GM18858 (cell line): Measurements from ENCODE around the gene RYR3.
"Not testable (repeated sequence)": the region's sequence is repeated elsewhere in the genome, so short reads cannot be mapped to it uniquely, and the experiment has no call there.

ENCODE experiments used
- ATAC-seq: cut with Tn5 transposase; IDR thresholded peaks from one replicate; pipeline ENCODE4 v1.9.1; 2021; ENCODE audit not compliant: unreplicated experiment

The RYR3 gene

GRCh38 chr15:33810073-33810595, 499.4 kb downstream of the RYR3 start:
- no peak for ATAC-seq

GRCh38 chr15:33810806-33811205, 500.0 kb downstream of the RYR3 start:
- ATAC-seq: no peak

GRCh38 chr15:33813891-33814290, 503.1 kb downstream of the RYR3 start:
- no peak for ATAC-seq

- ATAC-seq: not testable (repeated sequence)
Observed at GRCh38 chr15:33819499-33819898, 508.7 kb downstream of the RYR3 start.

- no peak for ATAC-seq
Observed at GRCh38 chr15:33822479-33822878, 511.7 kb downstream of the RYR3 start.

- no peak for ATAC-seq
Observed at GRCh38 chr15:33823119-33823518, 512.4 kb downstream of the RYR3 start.

GRCh38 chr15:33825453-33825852, 514.7 kb downstream of the RYR3 start:
- no peak for ATAC-seq

GRCh38 chr15:33826201-33826600, 515.4 kb downstream of the RYR3 start:
- no peak for ATAC-seq

- no peak for ATAC-seq
Observed at GRCh38 chr15:33830351-33830750, 519.6 kb downstream of the RYR3 start.

GRCh38 chr15:33831646-33832045, 520.9 kb downstream of the RYR3 start:
- no peak for ATAC-seq

GRCh38 chr15:33834892-33835743, 524.4 kb downstream of the RYR3 start:
- ATAC-seq: no peak

- no peak for ATAC-seq
Observed at GRCh38 chr15:33837294-33837693, 526.5 kb downstream of the RYR3 start.

- no peak for ATAC-seq
Observed at GRCh38 chr15:33839540-33839939, 528.8 kb downstream of the RYR3 start.

- no peak for ATAC-seq
Observed at GRCh38 chr15:33840615-33841014, 529.8 kb downstream of the RYR3 start.

- no peak for ATAC-seq
Observed at GRCh38 chr15:33844186-33844585, 533.4 kb downstream of the RYR3 start.

GRCh38 chr15:33844597-33844996, 533.8 kb downstream of the RYR3 start:
- no peak for ATAC-seq

GRCh38 chr15:33846142-33846541, 535.4 kb downstream of the RYR3 start:
- ATAC-seq: no peak

GRCh38 chr15:33846862-33847261, 536.1 kb downstream of the RYR3 start:
- no peak for ATAC-seq

GRCh38 chr15:33848011-33848410, 537.2 kb downstream of the RYR3 start:
- no peak for ATAC-seq

GRCh38 chr15:33851079-33851478, 540.3 kb downstream of the RYR3 start:
- ATAC-seq: no peak

- no peak for ATAC-seq
Observed at GRCh38 chr15:33852094-33852493, 541.3 kb downstream of the RYR3 start.

GRCh38 chr15:33852570-33852969, 541.8 kb downstream of the RYR3 start:
- no peak for ATAC-seq

- no peak for ATAC-seq
Observed at GRCh38 chr15:33857726-33858125, 547.0 kb downstream of the RYR3 start.
